Activated CD4-positive, alpha-beta T cell treated with anti-CD3 and anti-CD28 coated beads, Interleukin-2, amount 50 U/mL, for 4 hours (primary cell): ENCODE data around the gene RGS6.

ENCODE experiments used
- DNase-seq, 2 experiments: peaks; one replicate each; pipeline ENCODE4 v3.0.0-alpha.2; 2020

RGS6 gene

GRCh38 chr14:72595152-72595862, 663.1 kb downstream of the RGS6 start:
- DNase-seq = no peak

- no peak for DNase-seq
These were observed 665.3 kb downstream of the RGS6 start for GRCh38 chr14:72597252-72598233.

- no peak for DNase-seq
These were observed 666.1 kb downstream of the RGS6 start for GRCh38 chr14:72598306-72598705.

- no peak for DNase-seq
These were observed 667.6 kb downstream of the RGS6 start for GRCh38 chr14:72599579-72600470.

GRCh38 chr14:72600551-72601330, 668.5 kb downstream of the RGS6 start:
- DNase-seq = no peak

- DNase-seq = no peak
These were observed 671.4 kb downstream of the RGS6 start for GRCh38 chr14:72603639-72604038.

- DNase-seq = no peak
These were observed 671.9 kb downstream of the RGS6 start for GRCh38 chr14:72604133-72604532.

DNA sequence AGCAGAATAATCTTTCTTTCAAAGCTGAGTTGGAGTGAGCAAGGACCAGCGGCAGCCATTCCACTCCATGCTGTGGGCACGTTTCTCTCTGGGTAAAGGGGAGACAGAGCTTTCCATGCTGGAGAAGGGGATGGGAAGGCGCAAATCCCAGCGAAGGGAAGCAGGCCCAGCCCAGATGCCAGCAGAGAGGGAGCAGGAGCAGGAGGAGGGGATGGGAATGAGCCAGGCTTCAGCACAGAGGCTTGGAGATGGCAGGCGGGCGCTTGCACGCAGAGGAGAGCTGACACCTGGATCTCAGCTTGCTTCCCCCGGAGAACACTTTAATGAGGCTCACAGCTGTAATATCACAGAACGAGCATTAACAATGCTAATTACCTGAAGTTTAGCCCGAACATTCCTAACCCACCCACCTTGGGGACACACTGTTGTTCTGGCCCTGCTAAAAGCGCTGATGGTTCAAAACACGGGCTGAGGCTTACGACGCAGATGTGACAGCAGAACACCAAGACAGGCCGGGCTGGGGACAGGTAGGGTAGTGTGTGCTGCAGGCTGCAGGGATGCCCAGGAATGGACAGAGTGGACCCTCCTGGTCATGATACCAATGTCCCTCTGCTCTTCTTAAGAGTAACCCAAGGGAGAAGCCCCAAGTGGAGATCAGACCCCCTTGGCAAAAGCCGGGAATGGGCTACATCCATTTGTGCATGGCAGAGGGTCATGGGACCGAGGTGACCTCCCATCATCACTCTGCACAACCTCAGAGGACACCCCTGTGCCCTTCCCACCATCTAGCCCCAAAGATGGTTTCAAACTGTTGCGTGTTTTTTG, 673.1 kb downstream of the RGS6 start:
- DNase-seq = no peak

- no peak for DNase-seq
These were observed 673.6 kb downstream of the RGS6 start for GRCh38 chr14:72605921-72606220.

- no peak for DNase-seq
These were observed 674.6 kb downstream of the RGS6 start for GRCh38 chr14:72606879-72607278.

- no peak for DNase-seq
These were observed 675.3 kb downstream of the RGS6 start for GRCh38 chr14:72607386-72608130.

GRCh38 chr14:72608391-72609204, 676.4 kb downstream of the RGS6 start:
- DNase-seq = no peak

DNA sequence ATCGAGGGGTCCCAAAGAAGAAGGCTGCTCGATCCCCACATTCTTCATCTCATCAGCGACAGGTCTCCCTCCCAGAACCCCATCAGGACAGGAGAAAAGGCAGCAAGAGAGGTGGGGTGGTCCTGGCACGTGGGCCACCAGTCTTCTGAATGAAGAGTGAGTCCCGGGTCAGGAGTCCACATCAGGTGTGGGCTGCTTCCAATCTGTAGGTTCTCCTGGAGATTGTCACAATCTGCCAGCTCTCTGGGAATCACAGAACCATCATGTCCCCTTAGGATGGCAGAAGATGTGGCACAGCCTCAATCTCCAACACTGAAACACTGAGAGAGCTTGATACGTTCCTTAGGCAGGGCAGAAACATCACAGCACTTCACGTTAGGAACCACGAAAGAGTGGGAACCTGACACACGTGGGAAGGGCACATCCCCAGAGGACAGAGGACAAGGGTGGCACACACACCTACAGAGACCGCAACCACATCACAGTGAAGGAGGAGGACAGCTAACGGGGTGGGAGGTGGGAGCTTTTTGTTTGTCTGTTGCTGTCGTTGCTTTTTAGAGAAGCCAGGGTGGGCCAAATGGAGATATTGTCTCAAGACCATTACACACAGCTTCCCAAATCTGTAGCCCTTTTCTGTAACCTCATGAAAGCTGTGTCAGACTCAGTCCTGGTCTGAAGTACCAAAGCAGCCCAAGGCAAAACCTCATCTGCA, 677.1 kb downstream of the RGS6 start:
- no peak for DNase-seq

GRCh38 chr14:72610096-72610830, 678.0 kb downstream of the RGS6 start:
- DNase-seq = no peak

- no peak for DNase-seq
These were observed 678.6 kb downstream of the RGS6 start for GRCh38 chr14:72610831-72611200.

DNA sequence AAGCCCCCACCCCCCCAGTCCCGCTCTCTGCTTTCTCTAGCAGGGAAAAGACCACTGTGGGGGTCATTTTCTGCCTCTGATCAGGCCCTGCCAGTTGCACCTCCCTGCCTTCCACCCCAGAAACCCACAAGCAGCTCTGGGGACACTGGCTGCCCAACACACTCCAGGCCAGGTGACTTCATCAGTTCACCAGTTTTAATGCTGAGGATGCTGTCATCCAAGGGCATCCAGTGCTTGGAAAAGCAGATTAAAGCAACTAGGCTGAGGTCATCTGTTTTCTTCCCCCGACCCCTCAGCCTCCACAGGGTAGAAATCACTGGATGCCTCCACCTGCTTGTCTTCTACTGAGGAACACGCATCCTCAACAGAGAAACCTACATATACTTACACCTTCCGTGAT, 679.3 kb downstream of the RGS6 start:
- DNase-seq = no peak

GRCh38 chr14:72612041-72612440, 679.8 kb downstream of the RGS6 start:
- DNase-seq = no peak

DNA sequence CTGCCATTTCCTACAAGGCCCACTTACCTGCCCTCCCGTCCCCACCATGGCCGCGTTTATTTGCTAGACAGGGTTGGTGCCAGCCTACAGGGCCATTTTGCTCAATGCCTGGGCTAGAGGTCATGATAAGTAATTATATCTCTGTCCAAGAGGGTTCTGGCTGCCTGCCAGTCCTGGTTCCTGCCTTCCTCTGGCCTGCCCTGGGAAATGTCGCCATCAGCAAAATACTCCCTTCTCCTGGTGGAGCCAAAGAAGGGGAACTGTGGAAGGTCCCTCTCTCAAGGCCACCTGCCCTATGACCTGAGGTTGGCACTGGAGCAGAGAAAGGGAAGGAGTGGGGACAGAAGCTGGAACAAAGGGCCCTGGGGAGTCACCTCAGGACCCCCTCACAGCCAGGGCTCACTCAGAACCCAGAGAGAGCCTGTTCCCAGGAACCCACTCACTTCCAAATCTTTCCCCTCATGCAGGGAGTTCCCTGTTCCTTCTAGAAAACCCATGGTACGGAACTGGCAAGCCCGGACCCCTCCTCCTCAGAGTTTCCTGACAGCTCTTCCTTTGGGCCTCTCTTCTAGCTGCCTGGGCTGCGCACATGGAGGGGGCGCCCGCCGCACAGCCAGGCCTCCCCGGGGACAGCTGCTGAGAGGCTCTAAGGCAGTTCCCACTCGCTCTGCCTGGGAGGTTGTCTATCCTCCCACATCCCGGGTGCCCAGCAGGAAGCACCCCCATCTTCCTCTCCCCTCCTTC, 681.2 kb downstream of the RGS6 start:
- no peak for DNase-seq
